NOMO-1 (cell line): ENCODE measurements around the gene ZMYND10.
A peak's percentile ranks its signal among the peaks of the same experiment; 100 is the strongest.
"Not testable (repeated sequence)": the region's sequence is repeated elsewhere in the genome, so short reads cannot be mapped to it uniquely, and the experiment has no call there.

Experiments used
- DNase-seq, 2 experiments: peaks; one replicate each; lab custom pipeline; 2025; ENCODE audit not compliant: unreplicated experiment in 2 of 2; lab: John Stamatoyannopoulos, UW

The ZMYND10 gene

DNA sequence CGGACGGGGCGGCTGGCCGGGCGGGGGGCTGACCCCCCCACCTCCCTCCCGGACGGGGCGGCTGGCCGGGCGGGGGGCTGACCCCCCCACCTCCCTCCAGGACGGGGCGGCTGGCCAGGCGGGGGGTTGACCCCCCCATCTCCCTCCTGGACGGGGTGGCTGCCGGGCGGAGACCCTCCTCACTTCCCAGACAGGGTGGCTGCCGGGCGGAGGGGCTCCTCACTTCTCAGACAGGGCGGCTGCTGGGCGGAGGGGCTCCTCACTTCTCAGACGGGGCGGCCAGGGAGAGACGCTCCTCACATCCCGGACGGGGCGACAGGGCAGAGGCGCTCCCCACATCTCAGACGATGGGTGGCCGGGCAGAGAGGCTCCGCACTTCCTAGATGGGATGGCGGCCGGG, 33.5 kb downstream of the ZMYND10 start:
- not testable (repeated sequence) for DNase-seq

DNA sequence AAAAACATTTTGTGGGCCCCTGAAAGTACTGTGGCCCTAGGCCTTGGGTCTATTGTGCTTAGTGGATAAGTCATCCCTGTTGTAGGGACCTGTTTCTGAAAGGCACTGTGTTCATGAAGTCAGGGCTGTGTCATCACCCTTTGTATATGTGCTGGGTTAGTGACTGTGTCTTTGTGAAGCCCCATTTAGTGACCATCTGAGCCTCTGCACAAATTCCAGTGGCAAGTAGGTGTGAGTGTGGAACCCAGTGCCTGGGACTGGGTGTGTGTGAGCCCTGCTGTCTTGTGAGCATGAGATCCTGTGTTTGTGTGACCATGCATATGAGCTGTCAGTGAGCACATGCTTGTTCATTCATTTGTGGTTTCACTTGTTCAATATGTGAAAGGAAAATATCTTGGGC, 40.9 kb downstream of the ZMYND10 start:
- no peak for DNase-seq

DNA sequence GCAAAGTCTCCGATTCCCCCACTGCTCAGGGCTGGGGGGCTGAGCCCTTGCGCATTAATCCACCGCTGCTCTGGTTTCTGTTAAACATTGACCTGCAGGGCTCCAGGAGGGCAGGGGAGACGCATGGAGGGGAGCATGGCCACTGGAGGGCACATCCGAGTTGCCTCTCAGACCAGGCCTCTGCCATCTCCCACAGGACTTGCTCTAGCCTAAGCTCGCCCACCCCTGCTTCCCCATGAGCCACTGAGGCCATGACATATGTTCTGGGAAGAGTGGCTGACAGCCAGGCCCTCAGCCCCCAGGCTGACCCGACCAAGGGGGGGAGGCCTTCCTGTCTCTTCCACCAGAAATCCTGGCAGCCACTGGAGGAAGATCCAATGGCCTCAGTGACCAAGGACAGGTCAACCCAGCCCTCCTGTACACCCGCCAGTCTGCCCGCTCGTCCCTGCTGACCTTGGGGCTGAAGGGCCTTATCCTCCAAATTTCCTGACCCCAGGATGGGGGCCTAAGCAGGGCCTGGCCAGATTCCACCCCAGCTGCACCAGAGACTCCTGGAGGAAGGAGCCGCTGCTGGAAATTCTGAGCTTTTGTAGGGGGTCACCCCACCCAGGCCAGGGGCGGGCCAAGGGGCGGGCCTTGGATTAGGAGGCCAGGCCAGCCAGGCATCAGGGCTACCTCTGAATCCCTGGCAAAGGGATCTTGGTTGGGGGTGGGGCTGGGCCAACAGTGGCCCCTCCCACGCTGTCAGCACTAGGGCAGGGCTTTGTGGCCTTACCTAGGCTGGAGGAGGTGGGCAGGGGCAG, 42.3 kb downstream of the ZMYND10 start, which contains the start of gene HYAL1:
Gene HYAL1, minus strand, starts transcription at position 562 of the 803 bp plus-strand sequence. CDS start 618 bp downstream, outside the sequence.
- no peak for DNase-seq

DNA sequence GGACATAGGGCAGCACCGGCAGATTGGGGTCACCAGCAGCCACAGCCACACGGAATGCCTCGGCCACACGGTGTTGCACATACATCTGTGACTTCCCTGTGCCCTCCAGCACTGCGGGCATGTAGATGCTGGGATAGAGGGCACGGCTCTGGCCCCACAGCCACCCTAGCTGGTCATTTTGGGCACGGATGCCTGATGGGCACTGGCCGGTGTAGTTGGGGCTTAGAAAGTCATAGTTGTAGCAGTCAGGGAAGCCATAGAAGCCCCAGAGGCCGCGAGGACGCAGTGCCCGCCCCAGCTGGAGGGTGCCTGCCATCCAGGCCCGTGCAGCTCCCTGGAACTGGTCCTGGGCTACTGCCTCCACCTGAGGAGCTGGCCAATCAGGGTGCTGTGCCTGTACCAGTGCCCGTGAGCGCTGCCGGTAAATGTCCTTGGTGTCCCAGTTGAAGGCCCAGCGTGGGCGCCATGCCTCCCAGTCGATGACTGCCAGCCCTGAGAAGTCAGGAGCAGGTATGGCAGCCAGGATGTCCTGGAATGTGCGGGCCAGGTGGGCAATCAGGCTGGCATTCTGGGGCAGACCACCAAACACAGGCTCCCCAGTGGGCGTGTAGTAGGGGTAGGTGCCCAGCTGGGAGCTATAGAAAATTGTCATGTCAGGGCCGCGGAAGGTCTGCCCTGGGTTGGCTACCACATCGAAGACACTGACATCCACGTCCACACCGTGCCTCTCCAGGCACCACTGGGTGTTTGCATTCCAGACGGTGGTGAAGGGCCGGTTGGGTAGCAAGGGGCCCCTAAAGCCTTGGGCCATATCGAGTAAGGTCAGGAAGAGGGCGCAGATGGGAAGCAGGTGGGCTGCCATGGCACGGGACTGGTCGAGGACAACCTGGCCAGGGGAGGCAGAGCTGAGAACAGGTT, 43.2 kb downstream of the ZMYND10 start:
- no peak for DNase-seq

DNA sequence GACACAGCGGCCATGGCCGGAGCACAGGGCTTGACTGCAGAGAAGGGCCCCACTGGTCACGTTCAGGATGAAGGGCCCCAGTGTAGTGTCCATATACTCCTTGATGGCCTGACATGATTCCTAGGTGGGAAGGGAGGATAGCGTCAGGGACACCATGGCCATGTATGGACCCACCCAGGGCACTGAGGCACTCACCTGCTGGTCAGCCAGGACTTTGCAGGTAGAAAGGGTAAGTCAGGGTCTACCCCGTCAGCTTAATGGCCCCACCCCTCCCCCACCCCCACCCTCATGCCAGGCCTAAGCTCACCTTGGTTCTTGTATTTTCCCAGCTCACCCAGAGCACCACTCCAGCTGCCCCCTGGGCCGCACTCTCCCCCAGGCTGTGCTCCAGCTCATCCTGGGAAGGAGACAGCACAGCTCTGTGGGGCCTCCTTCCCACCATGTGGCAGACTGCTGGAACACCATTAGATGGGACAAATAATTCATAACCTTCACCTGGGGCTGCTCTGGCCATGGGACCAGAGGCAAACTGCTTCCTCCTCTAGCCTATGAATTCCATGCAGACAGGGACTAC, 44.8 kb downstream of the ZMYND10 start:
- no peak for DNase-seq

DNA sequence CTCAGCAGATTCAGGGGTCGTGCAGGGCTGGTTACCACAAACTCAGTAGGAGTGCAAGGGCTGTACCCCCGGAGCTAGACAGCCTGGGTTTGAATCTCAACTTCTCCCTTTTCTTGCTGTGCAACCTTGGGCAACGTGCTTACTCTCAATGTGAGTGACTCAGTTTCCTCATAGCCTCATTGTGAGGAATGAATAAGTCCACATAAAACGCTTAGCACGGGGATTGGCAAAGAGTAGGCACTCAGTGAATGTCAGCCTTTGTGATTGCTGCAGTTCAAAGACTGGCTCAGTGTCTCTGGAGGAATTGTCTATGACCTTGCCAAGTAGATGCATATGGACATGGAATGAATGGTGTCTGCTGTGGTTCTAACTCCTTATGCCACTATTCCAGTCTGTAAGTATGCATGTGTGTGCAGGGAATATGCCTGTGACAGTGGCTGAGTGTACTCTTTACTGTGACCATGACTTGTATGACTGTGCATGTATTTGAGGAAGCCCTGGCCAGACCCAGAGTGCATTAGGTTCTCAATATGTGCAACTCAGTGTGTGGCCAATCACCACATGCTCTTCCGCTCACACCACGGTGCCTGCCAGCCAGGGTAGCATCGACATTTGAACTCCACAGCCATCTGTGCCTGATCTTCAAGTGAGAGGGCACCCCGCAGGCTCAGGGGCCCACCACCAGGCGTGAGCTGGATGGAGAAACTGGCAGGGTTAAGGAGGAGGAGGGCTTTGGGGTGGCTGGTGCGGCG, 45.4 kb downstream of the ZMYND10 start:
- peak; percentile 74 to 92 for DNase-seq

DNA sequence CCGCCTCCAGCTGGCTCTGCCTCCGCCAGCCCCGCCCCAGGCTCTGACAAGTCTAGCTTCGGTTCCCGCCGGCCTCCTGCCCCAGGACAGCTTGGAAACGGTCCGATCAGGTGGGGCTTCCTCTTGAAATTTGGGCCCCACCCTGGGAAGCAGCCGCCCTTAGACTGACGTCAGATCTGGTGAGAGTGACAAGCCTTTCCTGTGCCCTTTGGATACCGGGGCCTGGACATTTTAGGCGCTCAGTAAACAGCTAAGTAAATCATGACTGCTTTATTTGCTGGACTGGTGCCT, 45.9 kb downstream of the ZMYND10 start:
- DNase-seq, result no peak

DNA sequence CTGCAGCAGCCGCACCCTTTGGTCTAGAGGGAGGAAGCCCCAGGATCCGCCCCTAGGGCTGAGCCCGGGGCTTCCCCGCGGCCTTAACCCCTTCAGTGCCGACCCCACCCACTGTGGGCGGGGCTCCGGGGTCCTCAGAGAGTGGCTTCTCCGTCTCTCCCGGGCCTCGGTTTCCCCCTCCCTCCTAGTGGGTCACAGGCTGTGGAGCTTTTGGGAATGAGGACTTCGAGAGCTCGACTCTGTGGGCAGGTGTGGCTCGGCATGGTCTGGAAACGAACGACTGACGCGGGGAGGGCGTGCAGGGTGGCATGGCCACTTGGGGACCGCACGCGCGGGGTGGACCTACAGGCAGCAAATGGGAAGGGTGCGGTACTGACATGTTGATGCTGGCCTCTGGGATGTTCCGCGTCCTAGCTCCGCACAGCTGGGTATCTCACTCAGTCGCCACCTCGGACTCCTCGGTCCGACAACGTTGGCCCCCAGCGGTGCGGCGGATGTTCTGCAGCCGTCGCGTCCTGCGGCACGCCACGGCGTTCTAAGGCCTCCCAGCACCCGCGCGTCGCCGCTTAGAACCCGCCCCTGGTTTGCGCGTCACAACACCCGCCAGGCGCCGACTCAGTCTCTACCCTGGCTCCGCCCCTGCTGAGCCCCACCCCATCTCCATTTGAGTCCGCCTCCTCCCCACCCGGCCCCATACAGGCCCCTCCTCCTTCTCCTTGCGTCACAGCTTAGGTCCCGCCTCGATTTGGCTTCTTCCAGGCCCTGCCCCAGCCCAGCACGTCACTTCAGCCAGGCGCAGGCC, 46.5 kb downstream of the ZMYND10 start, which contains the start of the genes HYAL3 and NAA80:
Gene HYAL3, minus strand, starts transcription at position 570 of the 802 bp plus-strand sequence. CDS start 3,803 bp downstream, outside the sequence.
Gene NAA80, minus strand, starts transcription at position 570 of the 802 bp plus-strand sequence. CDS start 1,942 bp downstream, outside the sequence.
- peak; percentile 99 to 100 for DNase-seq

DNA sequence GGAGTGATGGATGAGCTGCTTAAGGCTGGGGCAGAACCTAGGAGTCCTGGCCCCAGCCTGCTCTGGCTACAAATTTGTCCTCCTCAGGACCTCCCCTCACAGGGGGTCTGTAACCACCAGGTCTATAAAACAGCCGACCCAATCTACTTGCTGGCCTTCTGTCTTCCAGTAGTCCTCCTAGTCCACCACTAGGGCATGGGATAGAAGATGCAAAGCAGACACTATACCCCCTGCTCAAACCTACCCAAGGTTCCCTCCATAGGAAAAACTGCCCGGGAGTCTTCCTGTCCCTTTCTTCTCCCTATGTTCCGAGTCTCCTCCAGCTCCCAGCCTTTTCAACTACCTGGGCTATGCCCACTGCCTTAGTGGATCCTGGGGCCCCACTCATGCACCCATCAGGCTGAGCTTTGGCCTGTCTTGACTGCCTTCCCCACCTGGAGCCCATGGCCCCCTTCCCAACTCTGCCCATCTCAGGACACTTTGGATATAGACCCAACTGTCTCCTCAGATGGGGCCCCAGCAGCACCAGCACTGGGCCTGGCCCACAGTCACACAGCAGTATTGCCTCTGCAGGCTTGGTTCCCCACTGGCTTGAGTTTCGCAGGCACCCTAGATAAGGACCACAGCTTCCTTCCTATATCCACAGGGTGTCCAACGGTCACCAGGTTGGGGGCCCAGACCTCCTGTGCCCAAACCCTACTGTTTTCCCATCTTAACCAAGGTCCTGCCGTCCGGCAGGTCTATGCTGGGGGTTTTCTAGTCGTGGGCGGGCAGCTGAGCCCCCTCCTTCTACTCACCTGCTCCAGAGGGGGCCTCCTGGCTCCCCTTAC, 47.4 kb downstream of the ZMYND10 start:
- DNase-seq, result peak in 1 of 2 experiments; percentile 35

DNA sequence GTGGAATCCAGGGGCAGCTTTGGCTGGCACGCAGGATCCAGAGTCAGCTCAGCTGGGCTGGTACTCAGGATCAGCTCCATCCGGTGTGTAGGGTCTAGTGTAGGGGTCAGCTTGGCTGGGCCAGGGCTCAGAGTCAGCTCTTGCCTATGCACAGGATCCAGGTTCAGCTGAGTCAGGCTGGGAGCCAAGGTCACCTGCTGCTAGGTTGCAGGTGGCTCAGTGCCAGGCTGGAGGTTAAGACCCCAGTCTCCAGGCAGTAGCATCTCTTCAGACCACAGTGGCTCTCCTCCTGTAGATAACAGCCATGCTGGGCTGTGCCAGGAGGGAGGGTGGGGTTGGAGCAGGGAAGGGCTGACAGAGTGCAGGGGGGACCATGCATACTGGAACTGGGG, 48.2 kb downstream of the ZMYND10 start:
- DNase-seq, result no peak

DNA sequence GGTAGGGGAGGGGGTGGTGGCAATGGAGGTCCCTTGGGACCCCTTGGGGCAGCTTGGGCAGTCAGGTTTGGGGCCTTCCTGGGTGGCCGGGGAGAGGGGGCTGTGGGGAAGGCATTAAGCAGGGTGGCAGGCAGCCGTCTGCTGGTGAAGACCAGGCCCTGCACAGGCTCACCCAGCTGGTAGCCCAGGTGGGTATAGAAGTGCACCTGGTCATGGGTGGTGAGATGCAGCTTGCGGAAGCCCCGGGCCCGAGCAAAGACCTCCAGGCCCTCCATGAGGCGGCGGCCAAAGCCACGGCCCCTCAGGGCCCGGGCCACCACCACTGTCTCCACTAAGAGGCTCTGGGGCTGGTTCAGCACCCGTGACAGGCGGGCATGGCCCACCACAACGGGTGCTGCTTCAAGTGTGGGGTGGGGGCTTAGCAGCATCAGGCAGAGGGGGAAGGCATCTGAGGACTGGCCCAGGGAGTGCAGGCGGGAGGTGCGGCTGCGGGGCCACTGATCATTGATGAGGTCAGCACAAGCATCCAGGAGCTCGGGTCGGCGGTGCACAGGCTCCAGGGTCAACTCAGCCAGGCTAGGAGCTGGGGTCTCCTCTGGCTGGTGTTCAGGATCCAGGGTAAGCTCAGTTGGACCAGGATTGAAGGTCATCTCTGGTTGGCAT, 48.7 kb downstream of the ZMYND10 start:
- DNase-seq, result no peak

DNA sequence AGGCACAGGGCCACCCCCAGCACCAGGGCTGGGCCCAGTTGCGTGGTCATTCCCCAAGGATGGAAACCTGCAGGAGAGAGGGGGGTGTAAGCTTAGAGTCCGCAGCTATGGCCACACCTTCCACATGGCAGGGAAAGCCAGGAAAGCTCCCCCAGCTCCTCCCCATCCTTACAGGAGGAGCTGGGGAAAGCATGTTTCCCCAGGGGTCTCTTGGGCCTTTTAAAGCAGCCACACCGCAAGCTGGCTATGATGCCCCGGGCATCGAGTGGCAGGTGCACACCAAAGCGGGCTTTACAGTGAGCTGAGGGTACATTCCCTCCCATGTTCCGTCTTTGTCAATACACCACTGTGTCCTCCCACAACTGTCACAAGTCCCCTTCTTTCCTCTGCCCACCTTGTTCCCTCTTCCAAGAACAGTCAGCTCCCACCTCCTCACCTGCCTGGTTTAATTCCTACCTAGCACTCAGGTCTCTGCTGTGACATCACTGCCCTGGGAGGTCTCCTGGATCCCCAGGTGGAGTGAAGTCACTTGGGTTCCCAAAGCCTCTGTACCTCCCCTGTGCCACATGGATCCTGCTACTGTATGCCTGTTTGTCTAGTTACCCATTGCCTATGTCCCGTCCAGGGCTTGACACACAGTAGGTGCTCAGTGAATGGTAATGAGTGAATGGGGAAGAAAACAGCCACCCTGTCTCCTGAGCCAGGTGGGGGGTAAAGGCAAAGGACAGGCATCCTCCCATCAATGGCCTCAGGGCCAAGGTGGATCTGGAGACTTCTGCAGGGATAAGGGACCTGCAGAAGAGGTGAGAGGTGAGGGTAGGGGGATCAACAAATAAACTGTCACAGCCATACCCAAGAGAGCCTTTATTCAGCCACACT, 49.7 kb downstream of the ZMYND10 start:
- no peak for DNase-seq

DNA sequence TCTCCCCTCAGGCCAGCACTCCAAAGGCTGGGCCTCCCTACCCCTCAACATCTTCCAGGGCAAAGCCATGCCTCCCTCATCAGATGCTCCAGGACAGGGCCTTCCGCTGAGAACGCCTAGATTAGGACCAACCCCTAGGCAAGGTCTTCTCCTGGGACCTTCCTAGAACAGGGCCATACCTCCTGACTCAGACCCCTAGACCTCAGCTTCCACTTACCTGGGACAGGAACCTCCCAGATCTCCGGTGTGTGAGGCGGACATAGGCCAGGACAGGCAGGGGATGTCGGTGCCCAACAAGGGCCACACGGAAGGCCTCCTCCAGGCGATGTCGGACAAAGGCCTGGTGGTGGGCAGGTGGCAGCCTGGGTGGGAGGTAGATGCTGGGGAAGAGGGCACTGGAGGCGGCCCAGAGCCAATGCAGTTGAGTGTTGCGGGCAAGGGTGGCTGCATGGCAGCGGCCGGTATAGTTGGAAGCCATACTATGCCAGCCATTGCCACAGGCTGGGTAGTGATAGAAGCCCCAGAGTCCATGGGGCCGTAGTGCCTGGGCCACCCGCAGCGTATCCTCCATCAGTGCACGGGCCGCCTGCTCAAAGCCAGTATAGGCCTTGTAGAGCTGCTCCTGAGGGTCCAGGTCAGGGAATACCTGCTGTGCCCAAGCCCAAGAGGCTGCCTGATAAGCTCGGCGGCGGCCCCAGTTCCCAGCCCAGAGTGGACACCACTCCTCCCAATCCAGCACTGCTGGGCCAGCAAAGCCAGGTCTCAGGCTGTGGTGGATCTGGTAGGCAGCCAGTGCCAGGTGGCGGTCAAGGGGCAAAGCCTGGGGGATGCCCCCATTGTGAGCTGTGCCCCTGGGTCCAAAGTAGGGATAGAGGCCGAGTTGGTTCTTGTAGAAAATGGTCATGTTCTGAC, 50.8 kb downstream of the ZMYND10 start:
- DNase-seq, result no peak

DNA sequence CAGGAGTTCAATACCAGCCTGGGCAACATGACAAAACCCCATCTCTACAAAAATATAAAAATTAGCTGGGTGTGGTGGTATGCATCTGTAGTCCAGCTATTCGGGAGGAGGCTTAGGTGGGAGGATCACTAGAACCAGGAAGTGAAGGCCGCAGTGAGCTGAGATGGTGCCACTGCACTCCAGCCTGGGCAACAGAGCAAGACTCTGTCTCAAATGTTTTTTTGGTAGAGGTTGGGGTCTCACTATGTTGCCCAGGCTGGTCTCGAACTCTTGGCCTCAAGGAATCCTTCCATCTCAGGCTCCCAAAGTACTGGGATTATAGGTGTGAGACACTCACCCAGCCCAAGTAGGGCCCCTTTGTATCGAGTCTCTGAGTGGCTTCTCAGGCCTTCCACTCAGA, 51.4 kb downstream of the ZMYND10 start:
- no peak for DNase-seq

DNA sequence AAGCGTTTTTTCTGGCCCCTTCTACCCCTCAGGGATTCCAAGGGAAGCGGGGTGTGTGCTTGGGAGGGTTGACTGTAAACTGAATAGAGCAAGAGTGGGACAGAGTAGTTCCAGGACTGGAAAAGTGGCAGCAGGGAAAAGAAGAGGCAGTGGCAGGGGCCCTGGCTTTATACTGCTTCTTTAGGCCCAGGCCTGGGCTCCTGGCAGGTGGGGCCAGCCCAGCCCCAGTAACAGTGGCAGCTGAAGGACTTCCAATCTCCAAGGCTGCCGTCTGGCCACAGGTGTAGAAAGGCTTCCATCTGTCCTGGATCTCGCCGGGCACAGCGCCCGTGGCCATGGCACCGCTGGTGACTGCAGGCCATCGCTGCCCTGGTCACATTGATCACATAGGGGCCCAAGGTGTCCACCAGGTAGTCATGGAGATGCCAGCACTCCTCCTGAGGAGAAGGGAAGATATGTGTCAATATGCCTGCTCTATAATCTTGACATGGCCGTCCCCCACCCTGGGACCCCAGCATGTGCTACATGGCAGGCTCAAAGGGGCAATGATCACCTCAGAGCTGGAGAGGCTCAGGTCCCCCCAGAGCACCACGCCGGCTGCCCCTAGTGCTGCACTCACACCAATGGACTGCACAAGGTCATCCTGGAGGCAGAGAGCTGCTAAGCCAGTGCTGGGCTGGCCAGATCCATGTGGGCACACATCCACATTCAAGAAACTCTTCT, 52.3 kb downstream of the ZMYND10 start:
- DNase-seq, result no peak
